Testis (tissue), 2 donors: Measurements from ENCODE around the gene SPDEF.

Experiments
- POLR2A ChIP-seq: fragments of 450-650 bp; IDR thresholded peaks from one replicate; pipeline ENCODE4 v1.6.1; 2017; ENCODE audit warnings: antibody characterized with exemption, mild to moderate bottlenecking, moderate library complexity
- TF ChIP-seq, protein P1 (sequence below), 3 experiments: fragments of 450-650 bp in 2 of 3; fragments of 200-600 bp in 1 of 3; sonication (generic) in 1 of 3; IDR thresholded peaks; one replicate each; pipeline ENCODE4 v1.5.1; 2016 to 2019; ENCODE audit warnings: antibody characterized with exemption in 3 of 3, mild to moderate bottlenecking in 2 of 3, moderate library complexity in 1 of 3

DNA sequence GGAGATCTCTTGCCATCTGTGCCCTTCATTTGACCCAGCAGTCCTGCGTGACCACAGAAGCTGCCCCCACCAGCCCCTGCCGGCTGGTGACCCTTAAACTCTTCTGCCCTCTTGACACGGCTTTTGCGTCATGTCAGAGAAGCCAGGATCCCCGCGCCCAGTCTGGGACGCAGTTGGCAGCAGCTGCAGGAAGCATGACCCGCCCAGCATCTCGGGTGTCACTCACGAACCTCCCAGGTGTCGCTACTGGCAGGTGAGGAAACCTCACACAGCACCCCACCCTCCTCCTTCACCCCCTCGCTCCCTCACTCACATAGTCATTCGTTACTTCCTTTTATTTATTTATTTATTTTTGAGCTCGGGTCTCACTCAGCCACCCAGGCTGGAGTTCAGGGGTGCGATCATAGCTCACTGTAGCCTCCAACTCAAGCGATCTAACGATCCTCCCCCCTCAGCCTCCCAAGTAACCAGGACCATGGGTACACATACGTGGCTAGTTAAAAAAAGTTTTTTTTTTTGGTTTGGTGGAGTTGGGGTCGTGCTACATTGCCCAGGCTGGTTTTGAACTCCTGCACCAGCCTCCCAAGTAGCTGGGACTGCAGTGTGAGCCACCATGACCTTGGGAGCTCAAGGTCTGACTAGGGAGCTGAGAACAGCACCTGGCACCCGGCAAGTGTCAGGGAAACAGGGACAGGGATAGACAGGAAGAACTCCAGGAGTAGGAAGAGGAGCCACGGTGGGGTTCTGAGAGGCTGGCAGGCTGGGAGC lies 14.1 kb upstream of the SPDEF start:
- TF ChIP-seq, protein P1, sequence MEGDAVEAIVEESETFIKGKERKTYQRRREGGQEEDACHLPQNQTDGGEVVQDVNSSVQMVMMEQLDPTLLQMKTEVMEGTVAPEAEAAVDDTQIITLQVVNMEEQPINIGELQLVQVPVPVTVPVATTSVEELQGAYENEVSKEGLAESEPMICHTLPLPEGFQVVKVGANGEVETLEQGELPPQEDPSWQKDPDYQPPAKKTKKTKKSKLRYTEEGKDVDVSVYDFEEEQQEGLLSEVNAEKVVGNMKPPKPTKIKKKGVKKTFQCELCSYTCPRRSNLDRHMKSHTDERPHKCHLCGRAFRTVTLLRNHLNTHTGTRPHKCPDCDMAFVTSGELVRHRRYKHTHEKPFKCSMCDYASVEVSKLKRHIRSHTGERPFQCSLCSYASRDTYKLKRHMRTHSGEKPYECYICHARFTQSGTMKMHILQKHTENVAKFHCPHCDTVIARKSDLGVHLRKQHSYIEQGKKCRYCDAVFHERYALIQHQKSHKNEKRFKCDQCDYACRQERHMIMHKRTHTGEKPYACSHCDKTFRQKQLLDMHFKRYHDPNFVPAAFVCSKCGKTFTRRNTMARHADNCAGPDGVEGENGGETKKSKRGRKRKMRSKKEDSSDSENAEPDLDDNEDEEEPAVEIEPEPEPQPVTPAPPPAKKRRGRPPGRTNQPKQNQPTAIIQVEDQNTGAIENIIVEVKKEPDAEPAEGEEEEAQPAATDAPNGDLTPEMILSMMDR (IDR thresholded peaks at IDR 0.05): no peak
- TF ChIP-seq POLR2A: no peak
